ENCODE results near the gene SLC23A2. TPM values are rescaled to one million over a fixed set of nuclear protein-coding genes. Genes with fewer than 3 reads are reported as not detected.

Gene SLC23A2
- total RNA-seq, 1 experiment from 2014 or later: 16.3 TPM

DNA sequence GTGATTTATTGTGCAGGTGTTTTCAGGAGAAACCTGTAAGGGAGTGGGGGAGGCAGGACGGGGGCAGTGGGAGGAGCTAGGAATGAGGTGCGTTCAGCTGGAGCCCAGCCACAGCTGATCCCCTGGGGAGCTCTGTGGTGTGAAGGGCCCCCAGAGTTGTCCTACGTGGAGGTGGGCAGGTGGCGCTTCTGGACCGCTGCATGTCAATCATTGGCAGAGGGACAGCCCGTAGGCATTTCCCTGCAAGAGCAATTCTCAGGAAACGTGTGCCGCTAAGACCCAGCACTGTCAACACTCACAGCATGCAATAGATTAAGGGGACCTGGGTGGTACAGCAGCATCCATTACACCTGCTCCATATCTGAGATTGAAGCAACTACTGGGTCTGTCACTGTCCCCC lies 191.6 kb downstream of the SLC23A2 start (continued):
- TF ChIP-seq, protein P1, sequence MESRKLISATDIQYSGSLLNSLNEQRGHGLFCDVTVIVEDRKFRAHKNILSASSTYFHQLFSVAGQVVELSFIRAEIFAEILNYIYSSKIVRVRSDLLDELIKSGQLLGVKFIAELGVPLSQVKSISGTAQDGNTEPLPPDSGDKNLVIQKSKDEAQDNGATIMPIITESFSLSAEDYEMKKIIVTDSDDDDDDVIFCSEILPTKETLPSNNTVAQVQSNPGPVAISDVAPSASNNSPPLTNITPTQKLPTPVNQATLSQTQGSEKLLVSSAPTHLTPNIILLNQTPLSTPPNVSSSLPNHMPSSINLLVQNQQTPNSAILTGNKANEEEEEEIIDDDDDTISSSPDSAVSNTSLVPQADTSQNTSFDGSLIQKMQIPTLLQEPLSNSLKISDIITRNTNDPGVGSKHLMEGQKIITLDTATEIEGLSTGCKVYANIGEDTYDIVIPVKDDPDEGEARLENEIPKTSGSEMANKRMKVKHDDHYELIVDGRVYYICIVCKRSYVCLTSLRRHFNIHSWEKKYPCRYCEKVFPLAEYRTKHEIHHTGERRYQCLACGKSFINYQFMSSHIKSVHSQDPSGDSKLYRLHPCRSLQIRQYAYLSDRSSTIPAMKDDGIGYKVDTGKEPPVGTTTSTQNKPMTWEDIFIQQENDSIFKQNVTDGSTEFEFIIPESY (IDR thresholded peaks at IDR 0.05; ENCODE audit: extremely low read depth, insufficient replicate concordance, low read length): no peak
- no peak for TF ChIP-seq YY1 (IDR thresholded peaks at IDR 0.05; ENCODE audit: extremely low read depth, insufficient replicate concordance, low read depth, low read length)
- no peak for TF ChIP-seq SIN3A (IDR thresholded peaks at IDR 0.05; ENCODE audit: low read depth)
- no peak for TF ChIP-seq EZH2phosphoT487 (IDR thresholded peaks at IDR 0.05; ENCODE audit: borderline replicate concordance)
- TF ChIP-seq SP1 (IDR thresholded peaks at IDR 0.05; ENCODE audit: low read depth): no peak
- TF ChIP-seq SRF (IDR thresholded peaks at IDR 0.05; ENCODE audit: low read depth): no peak
- TF ChIP-seq, protein P2, sequence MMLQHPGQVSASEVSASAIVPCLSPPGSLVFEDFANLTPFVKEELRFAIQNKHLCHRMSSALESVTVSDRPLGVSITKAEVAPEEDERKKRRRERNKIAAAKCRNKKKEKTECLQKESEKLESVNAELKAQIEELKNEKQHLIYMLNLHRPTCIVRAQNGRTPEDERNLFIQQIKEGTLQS (IDR thresholded peaks at IDR 0.05): no peak

DNA sequence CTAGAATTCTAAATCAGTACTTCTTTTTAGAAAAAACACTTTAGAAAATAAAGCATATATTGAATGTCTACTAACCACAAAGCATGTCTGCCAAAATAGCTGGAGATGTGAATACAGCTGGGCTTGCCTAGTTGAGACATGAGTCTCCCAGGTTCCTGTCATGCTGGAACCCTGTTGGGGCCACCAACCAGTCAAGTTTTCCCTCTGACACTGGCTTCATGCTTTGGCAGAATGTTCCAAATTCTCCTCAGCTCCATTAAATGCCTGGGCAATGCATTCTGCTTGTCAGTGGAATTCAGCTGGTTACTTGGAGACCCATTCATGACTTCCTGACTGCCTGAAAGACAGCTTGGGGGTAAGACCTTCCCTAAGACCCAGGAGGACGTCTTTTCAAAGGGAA lies 192.4 kb downstream of the SLC23A2 start:
- Histone ChIP-seq H3K36me3 (ENCODE audit: control insufficient read depth in 1 of 2, insufficient read depth in 2 of 2, low read length in 2 of 2) (no peaks in the 10 kb centered on the region), H3K4me2 (ENCODE audit: low read length) (no peak overlapping the region), H3K27ac (ENCODE audit: low read depth, low read length) (no peak overlapping the region), H3K4me3 (replicated peaks in 1 of 2; ENCODE audit: low read depth in 1 of 2, low read length in 2 of 2) (no peak overlapping the region), H3K9me2 (ENCODE audit: insufficient read depth) (no peaks in the 10 kb centered on the region), H2AFZ (ENCODE audit: low read depth, low read length, poor library complexity, severe bottlenecking) (no peak overlapping the region), H3K27me3 (ENCODE audit: insufficient read depth, low read length) (no peaks in the 10 kb centered on the region), H3K4me1 (ENCODE audit: control insufficient read depth in 1 of 2, insufficient read depth in 2 of 2, low read length in 2 of 2) (no peaks in the 10 kb centered on the region), H3K9me3 (ENCODE audit: control insufficient read depth in 1 of 2, insufficient read depth in 1 of 2, low read depth in 1 of 2, low read length in 2 of 2) (no peaks in the 10 kb centered on the region), H3K79me2 (ENCODE audit: insufficient read depth, low read length) (no peaks in the 10 kb centered on the region), H3K9ac (ENCODE audit: low read length) (no peak overlapping the region), H4K20me1 (ENCODE audit: insufficient read depth) (no peaks in the 10 kb centered on the region)
- ChIA-PET CTCF (no interaction called here), POLR2A (no interaction called here), RAD21 (ENCODE audit: low non-redundant PET in 1 of 2, low total read pairs in 2 of 2, uncharacterized antibody in 2 of 2, unreplicated experiment in 2 of 2) (no interaction called here)
- intact Hi-C loops (cut with micrococcal nuclease): no loop called here
- DNase-seq (ENCODE audit: low read depth, low spot score) (no peak), ATAC-seq (no peak)
- no TSS peak for BruUV-seq (replicated peaks)
- TF ChIP-seq ZFX (IDR thresholded peaks at IDR 0.05): no peak
- no peak for TF ChIP-seq ZNF274 (IDR thresholded peaks at IDR 0.05; ENCODE audit: low read depth, low read length)
- TF ChIP-seq ELF1 (IDR thresholded peaks at IDR 0.05; ENCODE audit: borderline replicate concordance, low read depth): no peak
- TF ChIP-seq, protein P3, sequence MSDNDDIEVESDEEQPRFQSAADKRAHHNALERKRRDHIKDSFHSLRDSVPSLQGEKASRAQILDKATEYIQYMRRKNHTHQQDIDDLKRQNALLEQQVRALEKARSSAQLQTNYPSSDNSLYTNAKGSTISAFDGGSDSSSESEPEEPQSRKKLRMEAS (IDR thresholded peaks at IDR 0.05): no peak
- TF ChIP-seq, protein P4, sequence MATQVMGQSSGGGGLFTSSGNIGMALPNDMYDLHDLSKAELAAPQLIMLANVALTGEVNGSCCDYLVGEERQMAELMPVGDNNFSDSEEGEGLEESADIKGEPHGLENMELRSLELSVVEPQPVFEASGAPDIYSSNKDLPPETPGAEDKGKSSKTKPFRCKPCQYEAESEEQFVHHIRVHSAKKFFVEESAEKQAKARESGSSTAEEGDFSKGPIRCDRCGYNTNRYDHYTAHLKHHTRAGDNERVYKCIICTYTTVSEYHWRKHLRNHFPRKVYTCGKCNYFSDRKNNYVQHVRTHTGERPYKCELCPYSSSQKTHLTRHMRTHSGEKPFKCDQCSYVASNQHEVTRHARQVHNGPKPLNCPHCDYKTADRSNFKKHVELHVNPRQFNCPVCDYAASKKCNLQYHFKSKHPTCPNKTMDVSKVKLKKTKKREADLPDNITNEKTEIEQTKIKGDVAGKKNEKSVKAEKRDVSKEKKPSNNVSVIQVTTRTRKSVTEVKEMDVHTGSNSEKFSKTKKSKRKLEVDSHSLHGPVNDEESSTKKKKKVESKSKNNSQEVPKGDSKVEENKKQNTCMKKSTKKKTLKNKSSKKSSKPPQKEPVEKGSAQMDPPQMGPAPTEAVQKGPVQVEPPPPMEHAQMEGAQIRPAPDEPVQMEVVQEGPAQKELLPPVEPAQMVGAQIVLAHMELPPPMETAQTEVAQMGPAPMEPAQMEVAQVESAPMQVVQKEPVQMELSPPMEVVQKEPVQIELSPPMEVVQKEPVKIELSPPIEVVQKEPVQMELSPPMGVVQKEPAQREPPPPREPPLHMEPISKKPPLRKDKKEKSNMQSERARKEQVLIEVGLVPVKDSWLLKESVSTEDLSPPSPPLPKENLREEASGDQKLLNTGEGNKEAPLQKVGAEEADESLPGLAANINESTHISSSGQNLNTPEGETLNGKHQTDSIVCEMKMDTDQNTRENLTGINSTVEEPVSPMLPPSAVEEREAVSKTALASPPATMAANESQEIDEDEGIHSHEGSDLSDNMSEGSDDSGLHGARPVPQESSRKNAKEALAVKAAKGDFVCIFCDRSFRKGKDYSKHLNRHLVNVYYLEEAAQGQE (IDR thresholded peaks at IDR 0.05; ENCODE audit: low read depth): no peak
- TF ChIP-seq EZH2 (IDR thresholded peaks at IDR 0.05): no peak
